ENCODE results near the gene CHAT.

CHAT gene

DNA sequence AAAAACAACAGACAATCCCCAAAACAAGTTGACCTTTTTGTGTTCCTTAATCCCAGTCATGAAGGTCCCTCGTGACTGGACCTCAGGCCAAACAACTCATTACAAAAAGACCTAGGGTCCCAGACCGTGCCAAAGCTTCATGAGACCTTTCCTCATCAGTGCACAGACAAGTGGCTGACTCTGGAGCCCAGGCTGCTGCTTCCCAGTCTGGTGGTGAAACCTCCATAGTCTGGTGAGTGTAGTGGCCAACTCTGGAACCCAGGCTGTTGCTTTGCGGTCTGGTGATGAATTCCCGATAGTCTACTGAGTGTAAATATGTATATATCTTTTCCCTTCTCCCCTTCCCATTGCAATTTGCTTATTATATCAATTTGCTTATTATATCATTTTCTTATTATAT is 25.9 kb upstream of the CHAT start:
- in situ Hi-C loops (cut with HindIII; ENCODE audit: low sequenced_read_pairs) = no loop called here
- no peak overlapping the region for H3K4me3 ChIP-seq (ENCODE audit: low read depth, low read length)
- DNase-seq (ENCODE audit: low read depth, low spot score) = no peak
- TF ChIP-seq, protein P1, sequence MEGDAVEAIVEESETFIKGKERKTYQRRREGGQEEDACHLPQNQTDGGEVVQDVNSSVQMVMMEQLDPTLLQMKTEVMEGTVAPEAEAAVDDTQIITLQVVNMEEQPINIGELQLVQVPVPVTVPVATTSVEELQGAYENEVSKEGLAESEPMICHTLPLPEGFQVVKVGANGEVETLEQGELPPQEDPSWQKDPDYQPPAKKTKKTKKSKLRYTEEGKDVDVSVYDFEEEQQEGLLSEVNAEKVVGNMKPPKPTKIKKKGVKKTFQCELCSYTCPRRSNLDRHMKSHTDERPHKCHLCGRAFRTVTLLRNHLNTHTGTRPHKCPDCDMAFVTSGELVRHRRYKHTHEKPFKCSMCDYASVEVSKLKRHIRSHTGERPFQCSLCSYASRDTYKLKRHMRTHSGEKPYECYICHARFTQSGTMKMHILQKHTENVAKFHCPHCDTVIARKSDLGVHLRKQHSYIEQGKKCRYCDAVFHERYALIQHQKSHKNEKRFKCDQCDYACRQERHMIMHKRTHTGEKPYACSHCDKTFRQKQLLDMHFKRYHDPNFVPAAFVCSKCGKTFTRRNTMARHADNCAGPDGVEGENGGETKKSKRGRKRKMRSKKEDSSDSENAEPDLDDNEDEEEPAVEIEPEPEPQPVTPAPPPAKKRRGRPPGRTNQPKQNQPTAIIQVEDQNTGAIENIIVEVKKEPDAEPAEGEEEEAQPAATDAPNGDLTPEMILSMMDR (IDR thresholded peaks at IDR 0.05; ENCODE audit: low read depth, low read length) = no peak

- in situ Hi-C loops (cut with HindIII; ENCODE audit: low sequenced_read_pairs) = no loop called here
- TF ChIP-seq, protein P1 (IDR thresholded peaks at IDR 0.05; ENCODE audit: low read depth, low read length) = peak; percentile 99
- H3K4me3 ChIP-seq (ENCODE audit: low read depth, low read length) = no peak overlapping the region
- DNase-seq (ENCODE audit: low read depth, low spot score) = peak; percentile 49
Measured at GRCh38 chr10:49592726-49593563, 20.9 kb upstream of the CHAT start.

DNA sequence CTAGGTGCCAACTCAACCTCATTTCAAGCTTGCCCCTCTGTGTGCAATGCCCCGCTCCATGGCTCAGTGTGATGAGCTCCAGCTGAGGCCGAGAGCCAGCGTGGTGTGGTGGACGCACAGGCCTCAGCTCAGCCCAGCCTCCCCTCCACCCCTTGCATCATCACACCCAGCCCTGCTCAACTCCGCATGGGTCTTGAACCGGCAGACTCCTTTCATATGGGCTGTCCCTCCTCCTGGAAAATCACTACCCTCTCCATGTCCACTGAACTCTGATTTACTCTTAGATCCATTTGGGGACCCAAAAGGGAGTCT is 20.3 kb upstream of the CHAT start:
- DNase-seq (ENCODE audit: low read depth, low spot score) = no peak
- in situ Hi-C loops (cut with HindIII; ENCODE audit: low sequenced_read_pairs) = no loop called here
- TF ChIP-seq, protein P1 (IDR thresholded peaks at IDR 0.05; ENCODE audit: low read depth, low read length) = no peak
- H3K4me3 ChIP-seq (ENCODE audit: low read depth, low read length) = no peak overlapping the region

DNA sequence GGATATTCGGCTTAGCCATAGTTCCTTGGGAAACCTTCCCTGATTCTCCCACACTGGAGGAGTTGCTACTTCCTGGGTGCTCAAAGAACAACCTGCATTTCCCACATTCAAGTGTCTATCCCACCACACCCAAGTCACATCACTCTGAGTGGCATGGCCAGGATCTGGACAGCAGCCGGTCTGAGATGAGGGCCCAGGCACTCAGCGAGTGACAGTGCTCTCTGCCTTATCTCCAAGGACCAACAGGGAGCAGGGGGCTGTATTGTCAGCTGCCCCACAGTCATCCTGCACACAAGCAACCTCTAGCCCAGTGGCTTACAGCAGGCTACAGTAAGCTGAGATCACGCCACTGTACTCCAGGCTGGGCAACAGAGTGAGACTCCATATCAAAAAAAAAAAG is 19.8 kb upstream of the CHAT start:
- in situ Hi-C loops (cut with HindIII; ENCODE audit: low sequenced_read_pairs) = no loop called here
- no peak overlapping the region for H3K4me3 ChIP-seq (ENCODE audit: low read depth, low read length)
- no peak for DNase-seq (ENCODE audit: low read depth, low spot score)
- TF ChIP-seq, protein P1 (IDR thresholded peaks at IDR 0.05; ENCODE audit: low read depth, low read length) = no peak

DNA sequence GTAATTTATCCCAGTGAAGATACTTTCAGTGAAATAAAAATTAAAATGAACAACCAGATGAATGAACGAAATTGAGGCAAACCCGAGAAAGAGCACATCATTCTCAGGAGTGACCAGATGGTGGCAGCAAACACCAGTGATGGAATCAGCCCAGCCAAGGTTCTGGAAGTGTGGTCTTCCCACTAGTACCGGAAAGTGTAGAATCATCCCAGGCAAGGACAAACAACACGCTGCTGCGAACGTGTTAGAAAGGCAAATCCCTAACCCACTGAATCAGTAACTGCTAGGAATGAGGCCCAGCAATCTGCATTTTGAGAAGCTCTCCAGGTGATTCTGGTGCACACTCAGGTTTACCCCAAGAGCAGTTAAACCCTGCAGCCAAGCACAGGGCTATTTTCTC is 19.2 kb upstream of the CHAT start:
- DNase-seq (ENCODE audit: low read depth, low spot score) = peak; percentile 51
- in situ Hi-C loops (cut with HindIII; ENCODE audit: low sequenced_read_pairs) = no loop called here
- TF ChIP-seq, protein P1 (IDR thresholded peaks at IDR 0.05; ENCODE audit: low read depth, low read length) = peak; percentile 77
- no peak overlapping the region for H3K4me3 ChIP-seq (ENCODE audit: low read depth, low read length)

DNA sequence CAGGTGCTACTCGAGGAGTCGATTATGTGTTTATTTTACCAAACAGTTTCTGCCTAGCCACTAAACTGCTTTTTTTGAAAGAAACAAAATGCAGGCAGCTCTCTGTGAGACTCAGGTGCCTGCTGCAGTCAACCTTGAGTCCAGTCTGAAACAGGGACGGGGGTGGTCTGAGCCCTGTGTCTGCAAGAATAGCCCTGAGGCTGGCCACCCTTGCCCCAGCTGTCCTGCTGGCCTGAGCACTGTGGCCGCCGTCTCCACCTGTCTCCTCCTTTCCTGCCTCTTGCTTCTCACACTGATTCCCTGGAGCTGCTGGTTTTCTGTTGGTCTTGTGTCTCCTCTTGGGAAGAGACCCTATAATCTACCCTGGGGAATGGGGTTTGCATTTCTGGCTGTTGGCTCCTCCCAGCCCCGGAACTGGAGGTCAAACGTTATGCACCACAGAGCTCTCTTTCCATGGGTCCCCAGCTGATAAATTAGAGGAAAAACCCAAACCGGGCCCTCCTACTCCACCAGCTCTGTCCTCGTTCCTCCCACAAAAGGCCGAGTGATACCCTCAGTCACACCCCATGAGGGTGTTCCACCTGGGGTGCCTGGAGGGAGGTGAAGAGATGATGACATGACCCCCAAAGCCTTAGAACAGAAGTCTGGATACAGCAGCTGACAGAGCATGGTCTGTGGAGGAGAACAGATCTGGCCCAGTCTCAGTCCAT is 18.7 kb upstream of the CHAT start:
- TF ChIP-seq, protein P1 (IDR thresholded peaks at IDR 0.05; ENCODE audit: low read depth, low read length) = no peak
- in situ Hi-C loops (cut with HindIII; ENCODE audit: low sequenced_read_pairs) = no loop called here
- no peak for DNase-seq (ENCODE audit: low read depth, low spot score)
- H3K4me3 ChIP-seq (ENCODE audit: low read depth, low read length) = no peak overlapping the region

Measured in astrocyte of the spinal cord (primary cell).